IMR-90 (cell line): ENCODE results near the gene RGSL1.

Experiments used
- CEBPB ChIP-seq: IDR thresholded peaks from 2 replicates; pipeline ENCODE4 v1.6.1; 2012; ENCODE audit warnings: low read depth, low read length, improper control_type of control experiment
- POLR2A ChIP-seq: IDR thresholded peaks from 2 replicates; pipeline ENCODE4 v1.6.1; 2012; ENCODE audit warnings: mild to moderate bottlenecking, low read depth, low read length

GRCh38 chr1:182602935-182603645, 153.1 kb downstream of the RGSL1 start:
- TF ChIP-seq CEBPB = no peak
- TF ChIP-seq POLR2A = no peak
